Measurements from ENCODE around the gene C14orf93. TPM values are rescaled to one million over a fixed set of nuclear protein-coding genes. Genes with fewer than 3 reads are reported as not detected.

C14orf93 gene
- total RNA-seq, 1 experiment from 2014 or later = 8.2 TPM

- Histone ChIP-seq H3K27me3 (ENCODE audit: insufficient read depth, low read length) (no peaks in the 10 kb centered on the region), H3K4me1 (ENCODE audit: insufficient read depth, low read length) (peaks cover 10% of the 10 kb centered on the region), H2BK5ac (ENCODE audit: insufficient read length, low read length) (no peak overlapping the region), H3K23ac (ENCODE audit: insufficient read length, low read depth, low read length) (no peak overlapping the region), H3K56ac (ENCODE audit: insufficient read length, low read depth, low read length) (no peak overlapping the region), H3K4ac (ENCODE audit: low read depth, low read length) (no peak overlapping the region), H2BK120ac (ENCODE audit: low read depth, low read length, poor library complexity, severe bottlenecking) (no peak overlapping the region), H4K91ac (ENCODE audit: insufficient read length, low read depth, low read length) (no peak overlapping the region), H4K8ac (replicated peaks; ENCODE audit: insufficient read length, low read depth, low read length) (no peak overlapping the region), H4K5ac (ENCODE audit: insufficient read length, low read depth, low read length) (no peak overlapping the region), H4K20me1 (ENCODE audit: control insufficient read depth, insufficient read depth, insufficient read length) (no peaks in the 10 kb centered on the region), H2AK5ac (ENCODE audit: insufficient read length, low read length) (no peak overlapping the region), H2AFZ (ENCODE audit: low read length) (no peak overlapping the region), H3K27ac (ENCODE audit: insufficient read length, low read depth, low read length) (no peak overlapping the region), H3T11ph (ENCODE audit: low read length) (no peak overlapping the region), H2BK12ac (ENCODE audit: insufficient read length, low read depth, low read length) (no peak overlapping the region), H3K9ac (ENCODE audit: extremely low read depth, insufficient read length, low read length) (no peak overlapping the region), H3K23me2 (ENCODE audit: insufficient read length, low read depth, low read length, poor library complexity, severe bottlenecking) (no peaks in the 10 kb centered on the region), H3K4me2 (ENCODE audit: insufficient read depth, insufficient read length, low read length) (no peak overlapping the region), H3K14ac (ENCODE audit: insufficient read depth, low read length) (no peak overlapping the region), H3K79me1 (ENCODE audit: insufficient read depth, low read depth, low read length, poor library complexity, severe bottlenecking) (no peaks in the 10 kb centered on the region), H3K79me2 (ENCODE audit: insufficient read depth, low read length) (no peaks in the 10 kb centered on the region), H3K9me3 (ENCODE audit: control insufficient read depth, low read depth, low read length) (no peaks in the 10 kb centered on the region), H3K18ac (ENCODE audit: insufficient read length, low read depth, low read length) (no peak overlapping the region), H2BK15ac (ENCODE audit: low read depth, low read length) (no peak overlapping the region), H2BK20ac (ENCODE audit: low read depth, low read length, poor library complexity, severe bottlenecking) (no peak overlapping the region)
- H3K4me1 Mint-ChIP-seq = peaks cover 16 to 27% of the 10 kb centered on the region in 2 experiments
- H3K27ac Mint-ChIP-seq = no peak overlapping the region; a peak in 1 of 7 replicates
- TF ChIP-seq CTCF (conservative IDR thresholded peaks at IDR 0.05) = no peak
- no CpG with 5 or more reads among the region's 2 CpGs for WGBS (ENCODE audit: extremely low coverage, insufficient read length, low lambda C conversion rate)
- no peaks in the 10 kb centered on the region for H3K9me3 Mint-ChIP-seq
- H3K36me3 Mint-ChIP-seq (ENCODE audit: insufficient read depth in 1 of 3, low read depth in 3 of 3) = peaks cover 34 to 79% (median 74%) of the 10 kb centered on the region in 3 experiments
- H3K27me3 Mint-ChIP-seq (ENCODE audit: low read depth) = no peaks in the 10 kb centered on the region; the same call in none of the 2 replicates
- H3K4me3 Mint-ChIP-seq = no peak overlapping the region
- DNase-seq = no peak
These were observed 37.5 kb downstream of the C14orf93 start for GRCh38 chr14:22972313-22972930.

All from H9 (cell line).